G401.6 (cell line): Measurements from ENCODE around the gene ZC3H18.

Experiments
- FAIRE-seq: peaks from 2 replicates; lab custom pipeline; 2012; peaks lifted over from hg19 to GRCh38; lab: Jason Lieb, UNC

ZC3H18 gene

GRCh38 chr16:88552166-88552565 lies 18.0 kb upstream of the ZC3H18 start:
- no peak for FAIRE-seq

GRCh38 chr16:88552815-88553214 lies 17.4 kb upstream of the ZC3H18 start:
- FAIRE-seq: no peak

- FAIRE-seq: no peak
Observed at GRCh38 chr16:88553739-88554138, 16.5 kb upstream of the ZC3H18 start.

- FAIRE-seq: no peak
Observed at GRCh38 chr16:88554711-88555264, 15.4 kb upstream of the ZC3H18 start.

GRCh38 chr16:88556294-88556988 lies 13.8 kb upstream of the ZC3H18 start:
- no peak for FAIRE-seq

GRCh38 chr16:88558457-88559442 lies 11.5 kb upstream of the ZC3H18 start:
- FAIRE-seq: no peak

- no peak for FAIRE-seq
Observed at GRCh38 chr16:88560714-88561484, 9.3 kb upstream of the ZC3H18 start.

- no peak for FAIRE-seq
Observed at GRCh38 chr16:88561485-88562359, 8.5 kb upstream of the ZC3H18 start.

GRCh38 chr16:88566158-88566557 lies 4.0 kb upstream of the ZC3H18 start:
- no peak for FAIRE-seq

GRCh38 chr16:88568710-88569613 lies 1.2 kb upstream of the ZC3H18 start:
- no peak for FAIRE-seq

- no peak for FAIRE-seq
Observed at GRCh38 chr16:88569614-88569984, 604 bp upstream of the ZC3H18 start.

GRCh38 chr16:88570691-88571092 lies 489 bp downstream of the ZC3H18 start:
- FAIRE-seq: no peak

- no peak for FAIRE-seq
Observed at GRCh38 chr16:88575251-88575650, 5.0 kb downstream of the ZC3H18 start.

GRCh38 chr16:88576307-88576706 lies 6.1 kb downstream of the ZC3H18 start:
- no peak for FAIRE-seq

GRCh38 chr16:88577166-88577565 lies 7.0 kb downstream of the ZC3H18 start:
- FAIRE-seq: no peak

- FAIRE-seq: no peak
Observed at GRCh38 chr16:88578446-88579313, 8.5 kb downstream of the ZC3H18 start.

- no peak for FAIRE-seq
Observed at GRCh38 chr16:88580371-88580770, 10.2 kb downstream of the ZC3H18 start.

- no peak for FAIRE-seq
Observed at GRCh38 chr16:88581033-88581432, 10.8 kb downstream of the ZC3H18 start.

- FAIRE-seq: no peak
Observed at GRCh38 chr16:88582912-88583575, 12.8 kb downstream of the ZC3H18 start.
